Ishikawa (cell line): ENCODE data around the gene UQCC2.

ENCODE experiments used
- CREB1 ChIP-seq: IDR thresholded peaks from 2 replicates; pipeline ENCODE4 v1.6.1; 2012; ENCODE audit warnings: low read depth
- REST ChIP-seq: IDR thresholded peaks from 2 replicates; pipeline ENCODE4 v1.6.1; 2012; ENCODE audit warnings: low read depth, mild to moderate bottlenecking
- YY1 ChIP-seq: IDR thresholded peaks from 2 replicates; pipeline ENCODE4 v1.6.1; 2012; ENCODE audit warnings: low read depth

- TF ChIP-seq CREB1 (no peak), YY1 (no peak), REST (no peak)
These were observed 41.3 kb downstream of the UQCC2 start for GRCh38 chr6:33670086-33670660.
